Activated T-cell treated with anti-CD3 and anti-CD28 coated beads for 1 hour (primary cell): ENCODE data around the gene AQP10.
"Not testable (repeated sequence)": the region's sequence is repeated elsewhere in the genome, so short reads cannot be mapped to it uniquely, and the experiment has no call there.

Experiments
- DNase-seq: peaks from one replicate; pipeline ENCODE4 v3.0.0-alpha.2; 2020; ENCODE audit warnings: low read depth

Gene AQP10, protein sequence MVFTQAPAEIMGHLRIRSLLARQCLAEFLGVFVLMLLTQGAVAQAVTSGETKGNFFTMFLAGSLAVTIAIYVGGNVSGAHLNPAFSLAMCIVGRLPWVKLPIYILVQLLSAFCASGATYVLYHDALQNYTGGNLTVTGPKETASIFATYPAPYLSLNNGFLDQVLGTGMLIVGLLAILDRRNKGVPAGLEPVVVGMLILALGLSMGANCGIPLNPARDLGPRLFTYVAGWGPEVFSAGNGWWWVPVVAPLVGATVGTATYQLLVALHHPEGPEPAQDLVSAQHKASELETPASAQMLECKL

DNA sequence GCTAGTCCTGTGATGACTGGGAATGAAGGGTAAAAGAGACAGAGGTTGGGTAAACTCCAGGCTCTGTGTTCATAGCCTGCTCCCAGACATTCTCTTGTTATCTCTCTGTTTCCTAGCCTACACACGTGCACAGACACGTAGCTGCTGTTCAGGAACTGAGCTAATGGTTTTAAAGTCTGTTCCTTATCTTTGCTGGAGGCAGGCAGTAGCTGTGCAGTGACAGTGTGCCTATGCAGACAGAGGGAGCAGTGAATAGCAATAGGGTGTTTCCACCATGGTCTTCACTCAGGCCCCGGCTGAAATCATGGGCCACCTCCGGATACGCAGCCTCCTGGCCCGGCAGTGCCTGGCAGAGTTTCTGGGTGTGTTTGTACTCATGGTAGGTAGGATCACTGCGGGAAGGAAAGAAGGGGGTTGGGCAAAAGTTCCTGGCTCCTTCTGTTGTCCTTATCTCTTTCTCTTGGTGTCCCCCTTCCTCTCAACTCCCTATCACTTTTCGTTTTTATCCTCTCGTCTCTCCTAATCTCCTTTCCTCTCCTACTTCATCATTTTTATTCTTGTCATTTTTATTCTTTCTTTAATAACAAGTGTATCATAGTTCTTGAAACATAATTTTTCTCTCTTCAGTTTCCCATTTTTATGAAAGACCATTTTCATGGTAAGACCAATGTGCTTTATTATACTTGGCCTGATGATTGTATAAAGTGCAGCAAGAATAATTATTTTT, at the start of gene AQP10:
Gene AQP10, plus strand, starts transcription at position 212 of the 727 bp plus-strand sequence. Its CDS starts 63 bp downstream, at position 275.
- no peak for DNase-seq

DNA sequence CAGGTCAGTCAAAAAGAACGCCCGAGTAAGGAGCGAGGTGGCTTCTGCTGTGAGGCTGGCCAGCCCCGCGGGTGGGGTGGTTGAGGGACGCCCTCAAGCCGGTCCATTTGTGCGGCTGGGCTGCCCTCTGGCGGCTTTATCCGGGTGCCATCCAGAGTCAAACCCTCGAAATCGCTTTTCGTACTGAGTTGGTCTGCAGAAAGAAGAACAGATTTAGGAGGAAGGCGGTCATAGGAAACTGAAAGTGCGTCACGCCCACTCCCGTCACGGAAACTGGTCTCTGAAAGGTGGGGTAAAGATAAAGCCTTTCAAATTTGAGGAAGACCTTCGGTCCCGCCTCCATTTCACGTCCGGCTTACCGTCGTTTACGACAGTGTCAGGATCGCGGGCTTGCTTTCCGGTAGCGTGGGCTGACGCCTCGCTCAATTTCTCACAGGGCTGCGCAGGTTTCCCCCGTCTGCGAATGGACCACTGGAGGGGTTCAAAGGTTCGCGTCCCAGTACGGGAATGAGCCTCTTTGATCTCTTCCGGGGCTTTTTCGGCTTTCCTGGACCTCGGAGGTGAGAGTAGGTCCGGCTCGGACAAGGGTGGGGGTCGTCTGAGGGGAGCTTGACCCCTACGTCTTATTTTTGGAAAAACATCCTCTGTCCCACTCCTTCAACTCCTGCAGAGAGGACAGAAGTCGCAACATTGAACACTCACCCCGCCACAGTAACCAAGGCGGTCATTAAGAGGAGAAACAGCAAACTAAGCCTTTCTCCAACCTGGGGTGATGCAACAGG, 48.5 kb upstream of the AQP10 start, which contains the start of gene HAX1:
Gene HAX1, plus strand, starts transcription at position 413 of the 782 bp plus-strand sequence. Its CDS starts 95 bp downstream, at position 508.
- DNase-seq, result peak; percentile 91

DNA sequence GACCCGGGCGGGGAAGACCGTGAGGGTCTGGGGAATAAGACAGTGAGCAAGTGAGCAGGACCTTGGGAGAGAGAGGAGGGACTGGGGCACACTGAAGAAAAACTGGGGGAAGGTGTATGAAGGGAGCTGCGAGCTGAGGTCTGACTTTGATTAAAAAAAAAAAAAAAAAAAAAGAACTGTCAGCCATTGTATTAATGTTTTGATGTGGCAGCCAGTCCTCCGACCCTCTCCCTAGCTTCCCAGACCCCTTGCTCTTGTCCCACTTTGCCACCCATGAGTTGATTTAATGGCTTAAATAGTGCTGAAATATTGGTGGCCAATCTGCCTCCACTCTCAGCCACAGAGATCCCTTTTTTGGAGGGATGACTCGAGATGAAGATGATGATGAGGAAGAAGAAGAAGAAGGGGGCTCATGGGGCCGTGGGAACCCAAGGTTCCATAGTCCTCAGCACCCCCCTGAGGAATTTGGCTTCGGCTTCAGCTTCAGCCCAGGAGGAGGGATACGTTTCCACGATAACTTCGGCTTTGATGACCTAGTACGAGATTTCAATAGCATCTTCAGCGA, 47.8 kb upstream of the AQP10 start:
- DNase-seq, result no peak

DNA sequence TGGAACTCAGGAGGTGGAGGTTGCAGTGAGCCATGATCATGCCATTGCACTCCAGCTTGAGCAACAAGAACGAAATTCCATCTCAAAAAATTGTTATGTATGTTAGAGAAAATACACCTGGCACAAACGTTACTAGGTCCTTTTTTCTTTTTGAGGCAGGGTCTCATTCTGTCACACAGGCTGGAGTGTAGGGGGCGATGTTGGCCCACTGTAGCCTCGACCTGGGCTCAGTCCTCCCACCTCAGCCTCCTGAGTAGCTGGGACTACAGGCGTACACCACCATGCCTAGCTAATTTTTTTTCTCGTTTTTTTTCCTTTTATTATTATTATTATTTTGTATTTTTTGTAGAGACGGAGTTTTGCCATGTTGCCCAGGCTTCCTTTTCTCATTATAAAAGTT, 44.1 kb upstream of the AQP10 start:
- no peak for DNase-seq

DNA sequence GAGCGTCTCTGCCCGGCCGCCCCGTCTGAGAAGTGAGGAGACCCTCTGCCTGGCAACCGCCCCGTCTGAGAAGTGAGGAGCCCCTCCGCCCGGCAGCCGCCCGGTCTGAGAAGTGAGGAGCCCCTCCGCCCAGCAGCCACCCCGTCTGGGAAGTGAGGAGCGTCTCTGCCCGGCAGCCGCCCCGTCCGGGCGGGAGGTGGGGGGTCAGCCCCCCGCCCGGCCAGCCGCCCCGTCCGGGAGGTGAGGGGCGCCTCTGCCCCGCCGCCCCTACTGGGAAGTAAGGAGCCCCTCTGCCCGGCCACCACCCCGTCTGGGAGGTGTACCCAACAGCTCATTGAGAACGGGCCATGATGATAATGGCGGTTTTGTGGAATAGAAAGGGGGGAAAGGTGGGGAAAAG, 33.3 kb upstream of the AQP10 start:
- not testable (repeated sequence) for DNase-seq

DNA sequence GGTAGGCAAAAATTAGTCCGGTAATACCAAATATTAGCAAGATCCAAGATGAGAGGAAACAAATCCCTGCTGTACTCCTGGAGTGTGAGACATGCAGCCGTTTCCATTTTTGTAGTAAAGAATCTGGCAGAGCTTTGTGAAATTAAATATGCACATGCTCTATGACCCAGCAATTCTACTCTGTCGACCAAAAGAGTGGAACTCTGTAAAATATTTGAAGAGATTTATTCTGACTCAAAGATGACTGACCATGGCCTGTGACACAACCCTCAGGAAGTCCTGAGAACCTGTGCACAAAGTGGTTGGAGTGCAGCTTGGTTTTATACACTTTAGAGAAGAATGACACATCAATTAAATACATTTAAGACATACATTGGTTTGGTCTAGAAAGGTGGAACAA, 32.2 kb upstream of the AQP10 start:
- no peak for DNase-seq

DNA sequence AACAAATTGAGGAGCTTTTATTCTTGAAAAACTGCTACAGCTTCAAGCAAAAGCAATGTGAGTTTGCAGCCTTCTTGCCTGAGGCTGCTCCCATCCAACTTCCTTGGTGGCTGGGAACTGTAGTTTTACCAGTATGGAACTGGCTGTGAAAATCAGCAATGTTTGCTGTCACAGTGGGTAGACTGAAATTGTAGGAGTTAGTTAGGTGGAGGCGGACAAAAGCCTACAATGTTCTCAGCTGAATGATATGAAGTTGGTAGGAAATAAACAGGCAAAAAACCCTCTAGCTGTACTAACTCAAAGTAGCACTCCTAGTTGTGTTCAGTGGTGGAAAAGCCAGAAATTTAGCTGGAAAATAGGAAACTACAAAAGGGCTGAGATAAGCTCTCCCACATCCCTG, 30.0 kb upstream of the AQP10 start:
- no peak for DNase-seq

DNA sequence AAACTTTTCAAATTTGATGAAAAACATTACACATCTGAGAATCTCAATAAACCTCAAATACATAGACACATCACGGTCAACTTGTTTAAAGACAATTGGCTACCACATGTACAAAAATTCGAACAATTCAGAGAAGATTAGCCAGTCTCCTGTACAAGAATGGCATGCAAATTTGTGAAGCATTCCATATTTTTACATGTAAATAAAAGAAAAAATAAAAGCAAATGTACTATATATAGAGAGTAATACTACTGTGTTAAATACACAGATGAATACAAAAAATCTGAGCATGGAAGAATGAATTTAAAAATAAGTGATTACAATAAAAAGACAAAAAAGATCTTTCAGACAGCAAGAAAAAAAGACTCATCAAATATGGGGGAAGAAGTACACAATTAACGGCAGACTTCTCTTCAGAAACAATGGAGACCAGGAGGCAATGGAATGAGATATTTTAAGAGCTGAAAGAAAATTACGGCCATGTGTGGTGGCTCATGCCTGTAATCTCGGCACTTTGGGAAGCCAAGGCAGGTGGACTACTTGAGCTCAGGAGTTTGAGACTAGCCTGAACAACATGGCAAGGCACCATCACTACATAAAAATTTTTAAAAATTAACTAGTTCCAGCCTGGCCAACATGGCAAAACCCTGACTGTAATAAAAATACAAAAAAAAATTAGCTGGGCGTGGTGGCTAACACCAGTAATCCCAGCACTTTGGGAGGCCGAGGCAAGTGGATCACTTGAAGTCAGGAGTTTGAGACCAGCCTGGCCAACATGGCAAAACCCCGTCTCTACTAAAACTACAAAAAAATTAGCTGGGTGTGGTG, 25.3 kb upstream of the AQP10 start:
- DNase-seq, result no peak

DNA sequence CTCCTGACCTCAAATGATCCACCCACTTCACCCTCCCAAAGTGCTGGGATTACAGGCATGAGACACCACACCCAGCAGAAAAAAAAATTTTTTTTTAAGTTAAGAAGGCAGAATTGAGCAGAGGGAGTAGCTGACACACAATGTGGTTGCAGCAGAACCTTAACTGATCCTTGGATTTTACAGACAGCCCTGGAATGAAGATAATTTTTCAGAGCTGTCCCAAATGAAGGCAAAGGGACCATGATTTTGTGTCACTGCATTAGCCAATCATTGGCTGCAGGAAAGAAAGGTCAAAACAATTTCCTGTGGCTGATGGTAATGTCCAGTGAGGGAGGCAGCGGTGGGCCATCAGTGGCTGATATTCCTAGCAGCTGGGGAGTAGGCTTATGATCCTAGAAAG, 19.3 kb upstream of the AQP10 start:
- DNase-seq, result no peak

DNA sequence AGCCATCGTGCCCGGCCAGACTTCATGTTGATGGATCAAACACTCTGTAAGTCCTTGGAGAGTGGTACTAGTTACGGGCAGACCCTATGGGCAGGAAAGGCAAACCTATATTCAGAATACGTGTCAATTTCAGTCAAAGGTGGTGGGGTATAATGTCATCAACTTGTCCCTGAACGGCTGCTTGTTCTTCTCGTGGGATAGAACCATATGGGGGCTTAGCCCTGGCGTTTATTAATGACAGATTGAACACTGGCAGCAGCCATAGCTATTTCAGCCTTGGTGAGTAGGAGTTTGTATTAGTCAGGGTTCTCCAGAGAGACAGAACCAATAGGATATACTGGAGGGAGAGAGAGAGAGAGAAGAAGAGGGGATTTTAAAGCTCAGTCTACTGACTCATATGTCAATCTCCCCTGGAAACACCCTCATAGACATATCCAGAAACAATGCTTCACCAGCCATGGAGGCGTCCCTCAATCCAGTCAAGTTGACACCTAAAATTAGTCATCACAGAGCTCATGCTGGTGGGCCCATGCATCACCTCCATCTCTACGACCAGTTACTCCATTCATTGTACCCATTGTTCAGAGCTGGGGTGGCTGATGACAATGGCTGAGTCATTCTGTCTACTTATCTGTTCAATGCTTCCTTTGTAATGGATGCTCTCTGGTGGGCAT, 16.1 kb upstream of the AQP10 start:
- no peak for DNase-seq

DNA sequence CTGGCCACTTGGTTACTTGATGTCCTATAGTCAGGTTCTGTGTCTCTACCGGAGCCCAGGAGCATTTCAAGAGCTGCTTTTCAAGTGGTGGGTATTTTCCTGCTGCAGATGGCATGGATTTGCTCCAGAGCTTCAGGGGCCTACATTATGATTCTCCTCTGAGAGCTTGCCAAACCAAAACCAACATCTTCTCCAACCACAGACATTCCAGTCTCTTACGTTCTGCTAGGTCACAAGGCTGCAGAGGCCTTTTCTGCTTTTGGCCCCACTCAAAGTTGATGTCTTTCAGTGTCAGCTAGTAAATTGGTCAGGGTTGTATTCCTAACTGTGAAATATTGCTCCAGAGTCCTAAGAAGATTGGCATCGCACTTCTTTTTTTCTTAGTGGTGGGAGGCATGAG, 14.7 kb upstream of the AQP10 start:
- DNase-seq, result no peak

DNA sequence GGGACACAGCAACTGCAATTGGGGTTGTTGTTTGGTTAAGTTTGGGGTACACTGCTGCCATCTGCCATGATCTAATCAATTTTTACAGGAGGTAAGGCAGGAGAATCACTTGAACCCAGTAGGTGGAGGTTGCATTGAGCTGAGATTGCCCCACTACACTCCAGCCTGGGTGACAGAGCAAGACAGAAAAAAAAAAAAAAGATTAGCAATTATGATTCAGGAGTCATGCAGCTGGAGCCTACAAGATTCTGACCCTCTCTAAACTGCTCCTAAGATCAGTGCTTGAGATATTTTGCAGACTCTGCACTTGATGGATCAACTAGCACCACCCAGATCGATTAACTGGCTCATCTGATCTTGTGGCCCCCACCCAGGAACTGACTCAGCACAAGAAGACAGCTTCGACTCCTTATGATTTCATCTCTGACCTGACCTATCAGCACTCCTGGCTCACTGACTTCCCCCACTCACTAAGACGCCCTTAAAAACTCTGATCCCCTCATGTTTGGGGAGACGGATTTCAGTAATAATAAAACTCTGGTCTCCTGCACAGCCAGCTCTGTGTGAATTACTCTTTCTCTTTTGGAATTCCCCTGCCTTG, 13.1 kb upstream of the AQP10 start:
- not testable (repeated sequence) for DNase-seq

DNA sequence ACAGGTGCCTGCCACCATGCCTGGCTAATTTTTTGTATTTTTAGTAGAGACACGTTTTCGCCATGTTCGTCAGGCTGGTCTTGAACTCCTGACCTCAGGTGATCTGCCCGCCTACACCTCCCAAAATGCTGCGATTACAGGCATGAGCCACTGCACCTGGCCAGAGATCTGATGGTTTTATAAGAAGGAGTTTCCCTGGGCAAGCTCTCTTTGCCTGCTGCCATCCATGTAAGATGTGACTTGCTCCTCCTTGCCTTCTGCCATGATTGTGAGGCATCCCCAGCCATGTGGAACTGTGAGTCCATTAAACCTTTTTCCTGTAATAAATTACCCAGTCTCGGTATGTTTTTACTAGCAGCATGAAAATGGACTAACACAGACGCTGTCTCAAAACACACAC, 11.8 kb upstream of the AQP10 start:
- DNase-seq, result not testable (repeated sequence)

DNA sequence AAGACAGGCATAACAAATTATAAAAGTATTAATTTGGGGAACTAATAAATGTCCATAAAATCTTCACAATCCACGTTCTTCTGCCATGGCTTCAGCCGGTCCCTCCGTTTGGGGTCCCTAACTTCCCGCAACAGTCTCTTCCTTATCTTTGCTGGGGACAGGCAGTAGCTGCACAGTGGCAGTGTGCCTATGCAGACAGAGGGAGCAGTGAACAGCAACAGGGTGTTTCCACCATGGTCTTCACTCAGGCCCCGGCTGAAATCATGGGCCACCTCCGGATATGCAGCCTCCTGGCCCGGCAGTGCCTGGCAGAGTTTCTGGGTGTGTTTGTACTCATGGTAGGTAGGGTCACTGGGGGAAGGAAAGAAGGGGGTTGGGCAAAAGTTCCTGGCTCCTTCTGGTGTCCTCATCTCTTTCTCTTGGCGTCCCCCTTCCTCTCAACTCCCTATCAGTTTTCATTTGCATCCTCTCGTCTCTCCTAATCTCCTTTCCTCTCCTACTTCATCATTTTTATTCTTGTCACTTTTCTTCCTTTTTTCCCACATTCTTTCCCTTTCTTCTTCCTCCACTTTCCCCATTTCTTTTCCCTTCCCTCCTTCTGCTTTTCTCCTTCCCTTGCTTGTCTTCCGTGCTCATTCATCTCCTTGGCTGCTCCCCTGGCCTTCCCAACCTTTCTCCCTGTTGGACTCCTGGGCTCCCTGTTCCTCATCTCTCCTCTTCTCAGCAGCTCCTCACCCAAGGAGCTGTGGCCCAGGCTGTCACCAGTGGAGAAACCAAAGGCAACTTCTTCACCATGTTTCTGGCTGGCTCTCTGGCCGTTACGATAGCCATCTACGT, 8.4 kb upstream of the AQP10 start:
- DNase-seq, result not testable (repeated sequence)

DNA sequence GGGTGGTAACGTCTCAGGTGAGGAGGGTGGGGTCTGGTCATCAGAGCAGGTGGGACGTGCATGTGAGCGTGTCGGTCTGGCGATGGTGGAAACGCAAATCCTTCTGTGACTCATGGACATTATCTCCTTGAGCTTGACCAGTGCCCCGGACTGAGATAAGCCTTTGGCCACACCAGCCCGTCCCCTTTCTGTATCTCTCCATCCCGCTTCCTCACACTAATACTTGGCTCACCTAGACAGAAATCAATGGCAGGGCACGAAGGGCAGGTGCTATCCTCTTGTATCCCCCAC, 7.9 kb upstream of the AQP10 start:
- no peak for DNase-seq

DNA sequence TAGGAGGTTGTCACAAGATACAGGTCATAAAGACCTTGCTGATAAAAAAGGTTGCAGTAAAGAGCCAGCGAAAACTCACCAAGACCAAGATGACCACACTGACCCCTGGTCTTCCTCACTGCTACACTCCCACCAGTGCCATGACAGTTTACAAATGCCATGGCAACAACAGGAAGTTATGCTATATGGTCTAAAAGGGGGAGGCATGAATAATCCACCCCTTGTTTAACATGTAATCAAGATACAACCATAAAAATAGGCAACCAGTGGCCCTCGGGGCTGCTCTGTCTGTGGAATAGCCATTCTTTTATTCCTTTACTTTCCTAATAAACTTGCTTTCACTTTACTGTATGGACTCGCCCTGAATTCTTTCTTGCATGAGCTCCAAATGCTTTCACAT, 6.7 kb upstream of the AQP10 start:
- not testable (repeated sequence) for DNase-seq

DNA sequence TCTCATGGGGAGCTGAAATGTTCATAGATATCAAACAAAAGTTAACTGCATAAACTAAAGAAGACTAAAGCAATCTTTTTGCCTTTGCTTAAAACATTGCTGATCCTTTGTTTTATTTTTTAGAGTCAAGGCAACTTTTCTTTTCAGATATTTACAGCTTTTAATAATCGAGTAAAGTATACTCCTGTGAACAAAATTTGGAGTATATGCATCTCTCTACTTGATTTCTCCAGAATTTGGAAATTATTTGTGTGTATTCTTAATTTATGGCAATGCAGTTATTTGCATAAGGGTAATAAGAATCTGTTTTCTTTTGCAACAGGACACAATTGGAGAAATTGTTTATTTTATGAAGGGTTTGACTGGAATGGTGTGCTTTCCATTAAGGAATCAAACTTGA, 4.2 kb upstream of the AQP10 start:
- no peak for DNase-seq

DNA sequence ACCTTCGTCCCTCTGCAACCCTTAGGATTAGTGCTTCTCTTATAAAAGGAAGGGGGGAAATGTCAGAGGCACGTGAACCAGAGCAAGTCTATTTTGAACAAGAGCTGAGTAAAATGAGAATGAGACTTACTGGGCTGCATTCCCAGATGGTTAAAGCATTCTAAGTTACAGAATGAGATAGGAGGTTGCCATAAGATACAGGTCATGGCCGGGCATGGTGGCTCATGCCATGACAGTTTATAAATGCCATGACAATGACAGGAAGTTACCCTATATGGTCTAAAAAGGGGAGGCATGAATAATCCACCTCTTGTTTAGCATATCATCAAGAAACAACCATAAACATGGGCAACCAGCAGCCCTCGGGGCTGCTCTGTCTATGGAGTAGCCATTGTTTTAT, 2.5 kb upstream of the AQP10 start:
- no peak for DNase-seq

DNA sequence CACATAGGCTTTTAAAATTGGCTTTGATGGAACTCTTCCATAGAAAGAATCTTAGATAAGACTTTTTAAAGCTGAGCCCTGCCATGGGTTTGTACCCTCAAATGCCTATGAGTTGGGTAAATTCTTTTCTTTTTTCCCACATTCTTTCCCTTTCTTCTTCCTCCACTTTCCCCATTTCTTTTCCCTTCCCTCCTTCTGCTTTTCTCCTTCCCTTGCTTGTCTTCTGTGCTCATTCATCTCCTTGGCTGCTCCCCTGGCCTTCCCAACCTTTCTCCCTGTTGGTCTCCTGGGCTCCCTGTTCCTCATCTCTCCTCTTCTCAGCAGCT, 679 bp downstream of the AQP10 start:
- DNase-seq, result not testable (repeated sequence)

DNA sequence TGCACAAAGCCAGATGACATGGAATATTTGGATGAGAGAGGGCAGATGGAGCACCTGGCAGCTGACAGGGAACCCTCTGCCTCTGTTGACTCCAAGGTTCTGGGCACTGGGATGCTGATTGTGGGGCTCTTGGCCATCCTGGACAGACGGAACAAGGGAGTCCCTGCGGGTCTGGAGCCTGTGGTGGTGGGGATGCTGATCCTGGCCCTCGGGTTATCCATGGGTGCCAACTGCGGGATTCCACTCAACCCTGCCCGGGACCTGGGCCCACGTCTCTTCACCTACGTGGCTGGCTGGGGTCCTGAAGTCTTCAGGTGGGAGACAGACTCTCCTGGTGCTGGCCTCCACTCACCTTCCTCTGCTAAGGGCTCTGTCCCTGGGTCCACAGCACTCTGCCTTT, 2.6 kb downstream of the AQP10 start:
- no peak for DNase-seq
